NB4 (cell line): Measurements from ENCODE around the gene EXOC4.
"Not testable (repeated sequence)": the region's sequence is repeated elsewhere in the genome, so short reads cannot be mapped to it uniquely, and the experiment has no call there.

Experiments used
- DNase-seq: peaks from one replicate; pipeline ENCODE4 v3.0.0; 2010; ENCODE audit warnings: low read depth
- H3K4me3 ChIP-seq: one replicate; pipeline ENCODE4 v1.5.1; 2011; ENCODE audit warnings: mild to moderate bottlenecking, low read depth, low read length, moderate library complexity
- MYC ChIP-seq: IDR thresholded peaks from 2 replicates; pipeline ENCODE4 v1.6.1; 2011; ENCODE audit warnings: low read depth, low read length
- POLR2A ChIP-seq: IDR thresholded peaks from 2 replicates; pipeline ENCODE4 v1.6.1; 2011; ENCODE audit warnings: mild to moderate bottlenecking; ENCODE audit not compliant: insufficient read length; ENCODE audit errors: extremely low read depth
- TF ChIP-seq, protein P1 (sequence below): IDR thresholded peaks from 2 replicates; pipeline ENCODE4 v1.6.1; 2011; ENCODE audit warnings: low read depth, low read length
- TF ChIP-seq, protein P2 (sequence below): IDR thresholded peaks from one replicate; pipeline ENCODE4 v1.5.1; 2012; ENCODE audit warnings: low read depth, low read length

Gene EXOC4

DNA sequence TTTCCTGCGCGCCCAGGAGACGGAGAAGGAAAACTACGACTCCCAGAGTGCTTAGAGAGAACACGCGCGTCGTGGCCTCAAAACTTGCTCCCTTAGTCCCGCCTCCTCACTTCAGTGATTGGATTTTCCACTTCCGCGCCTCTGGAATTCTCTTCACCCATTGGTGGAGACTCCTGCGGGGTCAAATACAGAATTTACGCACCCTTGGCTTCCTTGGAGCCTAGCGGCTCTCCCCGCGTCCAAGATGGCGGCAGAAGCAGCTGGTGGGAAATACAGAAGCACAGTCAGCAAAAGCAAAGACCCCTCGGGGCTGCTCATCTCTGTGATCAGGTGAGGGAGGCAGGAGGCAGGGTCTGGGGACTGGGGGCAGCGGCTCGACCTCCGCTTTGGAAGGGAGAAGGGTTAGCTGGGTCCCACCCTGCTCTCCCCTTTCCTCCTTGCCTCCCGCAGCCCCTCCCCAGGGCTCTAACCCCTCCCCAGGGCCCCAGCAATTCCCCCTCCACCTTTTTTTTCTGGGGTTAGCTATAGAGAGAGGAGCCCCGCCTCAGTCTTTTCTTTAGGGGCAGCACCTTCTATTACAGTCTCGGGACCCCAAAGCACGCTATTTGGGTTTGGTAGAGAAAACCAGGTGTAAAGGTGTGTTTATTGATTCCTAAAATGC is at the start of gene EXOC4:
TSS of gene EXOC4 (plus strand) at position 221 of the 661 bp plus-strand sequence.
- TF ChIP-seq, protein P1, sequence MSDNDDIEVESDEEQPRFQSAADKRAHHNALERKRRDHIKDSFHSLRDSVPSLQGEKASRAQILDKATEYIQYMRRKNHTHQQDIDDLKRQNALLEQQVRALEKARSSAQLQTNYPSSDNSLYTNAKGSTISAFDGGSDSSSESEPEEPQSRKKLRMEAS: peak; percentile 80
- TF ChIP-seq, protein P2, sequence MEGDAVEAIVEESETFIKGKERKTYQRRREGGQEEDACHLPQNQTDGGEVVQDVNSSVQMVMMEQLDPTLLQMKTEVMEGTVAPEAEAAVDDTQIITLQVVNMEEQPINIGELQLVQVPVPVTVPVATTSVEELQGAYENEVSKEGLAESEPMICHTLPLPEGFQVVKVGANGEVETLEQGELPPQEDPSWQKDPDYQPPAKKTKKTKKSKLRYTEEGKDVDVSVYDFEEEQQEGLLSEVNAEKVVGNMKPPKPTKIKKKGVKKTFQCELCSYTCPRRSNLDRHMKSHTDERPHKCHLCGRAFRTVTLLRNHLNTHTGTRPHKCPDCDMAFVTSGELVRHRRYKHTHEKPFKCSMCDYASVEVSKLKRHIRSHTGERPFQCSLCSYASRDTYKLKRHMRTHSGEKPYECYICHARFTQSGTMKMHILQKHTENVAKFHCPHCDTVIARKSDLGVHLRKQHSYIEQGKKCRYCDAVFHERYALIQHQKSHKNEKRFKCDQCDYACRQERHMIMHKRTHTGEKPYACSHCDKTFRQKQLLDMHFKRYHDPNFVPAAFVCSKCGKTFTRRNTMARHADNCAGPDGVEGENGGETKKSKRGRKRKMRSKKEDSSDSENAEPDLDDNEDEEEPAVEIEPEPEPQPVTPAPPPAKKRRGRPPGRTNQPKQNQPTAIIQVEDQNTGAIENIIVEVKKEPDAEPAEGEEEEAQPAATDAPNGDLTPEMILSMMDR: no peak
- TF ChIP-seq POLR2A (peak; percentile 77), MYC (peak; percentile 76)
- peak; percentile 99 for DNase-seq
- peak within 1 kb of the TSS; percentile 98 for H3K4me3 ChIP-seq

DNA sequence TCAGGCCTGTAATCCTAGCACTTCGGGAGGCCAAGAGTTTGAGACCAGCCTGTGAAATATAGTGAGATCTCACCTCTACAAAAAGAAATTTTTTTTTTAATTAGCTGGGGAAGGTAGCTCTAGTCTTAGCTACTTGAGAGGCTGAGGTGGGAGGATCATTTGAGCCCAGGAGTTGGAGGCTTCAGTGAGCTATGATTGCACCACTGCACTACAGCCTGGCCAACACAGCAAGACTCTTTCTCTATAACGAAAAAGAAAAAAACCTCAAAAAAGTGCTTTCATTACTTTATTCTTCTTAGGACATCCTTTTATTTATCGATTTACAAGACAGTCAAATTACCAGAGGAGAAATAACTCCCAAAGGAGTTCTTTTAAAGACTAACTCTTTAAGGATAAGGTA is 49.4 kb upstream of the EXOC4 start:
- no peak for DNase-seq
- no peak overlapping the region for H3K4me3 ChIP-seq
- TF ChIP-seq, protein P1: no peak
- TF ChIP-seq MYC: no peak
- TF ChIP-seq, protein P2: no peak
- no peak for TF ChIP-seq POLR2A

DNA sequence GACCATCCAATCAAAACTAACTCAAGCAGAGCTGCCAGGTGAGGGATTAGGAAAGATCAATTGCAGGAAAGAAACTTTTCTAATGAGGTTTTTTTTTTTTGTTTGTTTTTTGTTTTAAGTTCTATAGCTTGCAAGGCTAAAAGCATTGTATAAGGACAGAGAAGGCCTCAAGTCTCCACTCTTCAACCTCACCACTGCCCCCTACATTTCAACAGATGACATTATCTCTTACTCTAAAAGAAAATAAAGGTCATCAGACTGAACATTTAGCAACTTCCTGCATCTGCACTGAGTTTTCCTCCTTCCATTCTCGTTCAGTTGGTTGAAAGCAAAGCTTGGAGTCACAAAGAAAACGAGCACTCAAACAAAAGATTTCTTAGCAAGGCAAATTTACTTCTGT is 45.2 kb upstream of the EXOC4 start:
- DNase-seq: peak; percentile 63

DNA sequence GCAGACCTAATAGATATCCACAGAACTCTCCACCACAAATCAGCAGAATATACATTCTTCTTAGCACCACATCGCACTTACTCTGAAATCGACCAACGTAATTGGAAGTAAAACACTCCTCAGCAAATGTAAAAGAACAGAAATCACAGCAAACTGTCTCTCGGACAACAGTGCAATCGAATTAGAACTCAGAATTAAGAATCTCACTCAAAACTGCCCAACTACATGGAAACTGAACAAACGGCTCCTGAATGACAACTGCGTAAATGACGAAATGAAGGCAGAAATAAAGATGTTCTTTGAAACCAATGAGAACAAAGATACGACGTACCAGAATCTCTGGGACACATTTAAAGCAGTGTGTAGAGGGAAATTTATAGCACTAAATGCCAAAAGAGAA is 42.1 kb upstream of the EXOC4 start:
- DNase-seq: not testable (repeated sequence)

More for the DNA sequence above, 45.2 kb upstream of the EXOC4 start:
- H3K4me3 ChIP-seq: no peak overlapping the region
- TF ChIP-seq MYC: 0 out of 2 replicates have a peak, but pooled peaks have one; percentile 14
- TF ChIP-seq, protein P2: no peak
- no peak for TF ChIP-seq POLR2A
- TF ChIP-seq, protein P1: no peak

DNA sequence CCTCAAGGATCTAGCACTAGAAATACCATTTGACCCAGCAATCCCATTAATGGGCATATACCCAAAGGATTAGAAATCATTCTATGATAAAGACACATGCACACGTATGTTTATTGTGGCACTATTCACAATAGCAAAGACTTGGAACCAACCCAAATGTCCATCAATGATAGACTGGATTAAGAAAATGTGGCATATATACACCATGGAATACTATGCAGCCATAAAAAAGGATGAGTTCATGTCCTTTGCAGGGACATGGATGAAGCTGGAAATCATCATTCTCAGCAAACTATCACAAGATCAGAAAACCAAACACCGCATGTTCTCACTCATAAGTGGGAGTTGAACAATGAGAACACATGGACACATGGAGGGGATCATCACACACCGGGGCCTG is 39.1 kb upstream of the EXOC4 start:
- H3K4me3 ChIP-seq, DNase-seq: not testable (repeated sequence)

More for the DNA sequence above, 42.1 kb upstream of the EXOC4 start:
- not testable (repeated sequence) for H3K4me3 ChIP-seq

DNA sequence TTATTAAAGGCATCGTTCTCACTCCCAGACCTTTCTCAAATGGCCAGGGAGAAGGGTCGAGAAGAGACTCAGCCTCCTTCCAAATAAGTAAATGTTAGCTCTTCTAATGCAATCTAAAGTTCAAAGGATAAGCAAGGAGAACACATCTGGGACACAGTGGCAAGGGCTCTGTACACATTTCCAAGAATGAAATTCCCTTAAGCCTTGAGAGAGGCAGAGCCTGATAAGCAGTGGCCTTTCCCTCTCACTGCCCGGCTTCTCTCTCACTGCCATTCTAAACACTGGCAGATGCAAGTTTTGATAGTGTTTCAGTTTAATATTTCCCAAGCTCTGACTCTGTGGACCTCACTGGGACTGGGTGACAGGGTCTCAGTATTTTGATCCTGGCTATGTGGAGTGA is 35.1 kb upstream of the EXOC4 start:
- H3K4me3 ChIP-seq: no peak overlapping the region
- TF ChIP-seq POLR2A (no peak), MYC (no peak)
- TF ChIP-seq, protein P1: no peak
- TF ChIP-seq, protein P2: no peak
- DNase-seq: no peak

DNA sequence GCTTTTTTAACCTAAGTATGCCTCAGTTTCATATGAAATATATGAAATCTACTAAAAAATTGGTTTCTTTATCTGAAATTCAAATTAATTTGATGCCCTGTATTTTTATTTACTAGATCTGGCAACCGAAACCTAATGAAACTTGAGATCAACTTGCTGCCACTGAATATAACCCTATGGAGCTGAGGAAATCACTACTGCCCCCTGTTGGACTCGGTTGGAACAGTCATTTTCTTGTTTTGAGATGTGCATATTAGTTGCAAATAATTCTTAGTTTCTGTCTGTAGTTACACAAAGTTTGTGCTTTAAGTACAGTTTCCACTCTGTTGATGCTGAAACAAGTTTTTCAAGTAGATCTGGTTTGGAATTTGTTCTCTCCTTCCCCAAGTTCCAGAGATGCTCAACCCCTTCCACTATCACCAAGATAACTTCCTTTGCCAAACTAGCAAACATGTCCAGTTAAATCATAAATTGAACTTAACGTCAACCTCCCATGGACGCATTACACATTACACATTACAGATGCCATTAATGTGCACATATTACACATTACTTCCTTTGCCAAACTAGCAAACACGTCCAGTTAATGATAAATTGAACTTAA is 22.2 kb upstream of the EXOC4 start:
- no peak overlapping the region for H3K4me3 ChIP-seq
- TF ChIP-seq, protein P1: no peak
- TF ChIP-seq, protein P2: peak; percentile 89
- TF ChIP-seq MYC: no peak
- DNase-seq: peak; percentile 75
